GM21717 (cell line): ENCODE data around the gene SPATA20.
A peak's percentile ranks its signal among the peaks of the same experiment; 100 is the strongest.

Experiments
- ATAC-seq: cut with Tn5 transposase; IDR thresholded peaks from one replicate; pipeline ENCODE4 v1.9.1; 2021; ENCODE audit warnings: mild to moderate bottlenecking, moderate library complexity; ENCODE audit not compliant: unreplicated experiment

The SPATA20 gene

DNA sequence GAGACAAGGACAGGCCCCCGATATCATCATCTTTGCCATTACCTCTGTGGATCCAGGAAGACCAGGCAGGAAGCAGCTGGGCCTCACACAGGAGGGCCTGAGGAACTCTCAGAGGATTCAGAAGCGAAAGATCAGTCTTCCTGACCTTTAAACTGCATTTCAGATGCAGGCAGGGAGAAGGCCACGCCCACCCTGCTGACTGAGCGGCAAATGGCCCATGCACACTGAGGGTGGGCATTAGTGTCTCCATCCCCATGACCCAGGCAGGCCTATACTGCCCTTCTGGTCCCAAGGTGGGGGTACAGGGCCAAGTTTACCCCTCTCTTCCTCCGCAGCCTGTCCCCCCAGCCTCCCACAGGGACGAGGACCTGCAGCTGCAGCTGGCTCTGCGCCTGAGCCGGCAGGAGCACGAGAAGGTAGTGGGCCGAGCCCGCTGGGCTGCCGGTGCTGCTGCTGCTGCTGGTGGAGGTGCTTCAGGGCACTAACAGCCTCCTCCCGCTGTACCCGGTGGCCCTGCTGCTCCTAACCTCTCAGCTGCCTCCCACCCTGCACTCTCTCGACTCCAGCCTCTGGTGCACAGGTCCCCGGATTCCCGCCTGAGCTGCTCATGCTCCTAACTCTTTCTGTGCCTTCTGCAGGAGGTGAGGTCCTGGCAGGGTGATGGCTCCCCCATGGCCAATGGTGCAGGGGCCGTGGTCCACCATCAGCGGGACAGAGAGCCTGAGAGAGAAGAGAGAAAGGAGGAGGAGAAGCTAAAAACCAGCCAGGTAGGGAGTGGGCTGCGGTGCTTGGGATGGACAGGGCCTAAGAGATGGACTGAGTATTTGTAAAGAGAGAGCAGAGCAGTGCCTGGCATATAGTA, 8.2 kb upstream of the SPATA20 start:
- ATAC-seq = no peak

DNA sequence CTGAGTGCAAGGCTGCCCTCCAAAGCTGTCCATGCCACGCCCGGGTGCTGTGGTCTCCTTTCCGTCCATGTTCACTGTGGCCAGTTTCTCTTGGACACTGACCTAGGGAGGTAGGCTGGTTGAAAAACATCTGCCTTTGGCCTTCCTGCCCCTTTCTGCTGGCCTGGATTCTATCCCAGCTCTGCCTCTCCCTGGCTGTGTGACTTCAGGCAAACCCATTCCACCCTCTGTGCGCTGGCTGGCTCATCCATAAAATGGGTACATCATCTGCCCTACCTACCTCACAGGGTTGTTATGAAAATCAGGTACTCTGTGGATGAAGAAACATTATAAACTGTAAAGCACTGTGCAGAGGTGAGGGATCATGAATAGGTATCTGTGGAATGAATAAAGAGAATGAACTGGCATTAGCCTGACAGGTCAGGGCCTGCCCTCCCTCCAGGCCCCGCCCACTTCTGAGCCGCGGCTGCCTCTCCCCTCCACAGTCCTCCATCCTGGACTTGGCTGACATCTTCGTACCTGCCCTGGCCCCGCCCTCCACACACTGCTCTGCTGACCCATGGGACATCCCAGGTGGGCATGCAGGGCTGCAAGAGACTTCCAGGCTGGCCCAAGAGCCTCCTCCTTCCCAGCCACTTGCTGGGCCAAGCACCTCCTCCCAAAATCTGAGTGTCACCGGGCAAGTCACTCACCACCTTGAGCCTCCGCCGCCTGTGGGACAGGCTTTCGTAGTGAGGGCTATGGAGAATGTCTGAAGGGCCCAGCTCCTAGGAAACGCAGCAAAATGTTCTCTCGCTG, 7.0 kb upstream of the SPATA20 start:
- no peak for ATAC-seq

DNA sequence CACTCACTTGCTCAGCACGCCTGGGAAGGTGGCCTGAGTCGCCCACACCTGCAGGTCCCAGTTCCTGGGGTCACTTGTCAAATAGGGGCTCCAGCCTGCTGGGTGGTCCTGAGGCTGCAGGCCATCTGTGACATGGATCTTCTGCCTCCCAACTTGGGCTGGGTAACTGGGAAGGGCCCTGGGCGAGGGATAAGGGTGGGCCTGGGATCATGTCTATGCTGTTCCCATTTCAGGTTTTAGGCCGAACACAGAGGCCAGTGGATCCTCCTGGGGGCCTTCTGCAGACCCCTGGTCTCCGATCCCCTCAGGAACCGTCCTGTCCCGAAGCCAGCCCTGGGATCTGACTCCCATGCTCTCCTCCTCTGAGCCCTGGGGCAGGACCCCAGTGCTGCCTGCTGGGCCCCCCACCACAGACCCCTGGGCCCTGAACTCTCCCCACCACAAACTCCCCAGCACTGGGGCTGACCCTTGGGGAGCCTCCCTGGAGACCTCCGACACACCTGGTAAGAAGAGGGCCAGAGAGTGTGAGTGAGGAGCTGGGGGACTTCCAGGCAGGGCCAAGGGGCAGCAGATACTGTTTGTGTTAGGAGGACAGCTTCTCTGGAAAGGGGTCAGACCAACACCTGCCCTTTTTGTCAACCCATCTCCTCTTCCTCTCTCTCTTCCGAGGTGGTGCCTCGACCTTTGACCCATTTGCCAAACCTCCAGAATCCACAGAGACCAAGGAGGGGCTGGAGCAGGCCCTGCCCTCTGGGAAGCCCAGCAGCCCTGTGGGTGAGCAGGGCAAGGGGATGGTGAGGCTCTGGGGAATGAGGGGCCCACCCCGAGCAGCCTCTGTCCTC, 6.2 kb upstream of the SPATA20 start:
- no peak for ATAC-seq

DNA sequence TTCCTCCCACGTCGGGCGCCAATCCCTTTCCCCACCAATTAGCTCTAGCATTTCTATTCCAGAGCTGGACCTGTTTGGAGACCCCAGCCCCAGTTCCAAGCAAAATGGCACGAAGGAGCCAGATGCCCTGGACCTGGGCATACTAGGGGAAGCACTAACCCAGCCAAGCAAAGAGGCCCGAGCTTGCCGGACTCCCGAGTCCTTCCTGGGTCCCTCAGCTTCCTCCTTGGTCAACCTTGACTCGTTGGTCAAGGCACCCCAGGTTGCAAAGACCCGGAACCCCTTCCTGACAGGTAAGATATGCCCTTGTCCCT, 5.6 kb upstream of the SPATA20 start:
- ATAC-seq = no peak

DNA sequence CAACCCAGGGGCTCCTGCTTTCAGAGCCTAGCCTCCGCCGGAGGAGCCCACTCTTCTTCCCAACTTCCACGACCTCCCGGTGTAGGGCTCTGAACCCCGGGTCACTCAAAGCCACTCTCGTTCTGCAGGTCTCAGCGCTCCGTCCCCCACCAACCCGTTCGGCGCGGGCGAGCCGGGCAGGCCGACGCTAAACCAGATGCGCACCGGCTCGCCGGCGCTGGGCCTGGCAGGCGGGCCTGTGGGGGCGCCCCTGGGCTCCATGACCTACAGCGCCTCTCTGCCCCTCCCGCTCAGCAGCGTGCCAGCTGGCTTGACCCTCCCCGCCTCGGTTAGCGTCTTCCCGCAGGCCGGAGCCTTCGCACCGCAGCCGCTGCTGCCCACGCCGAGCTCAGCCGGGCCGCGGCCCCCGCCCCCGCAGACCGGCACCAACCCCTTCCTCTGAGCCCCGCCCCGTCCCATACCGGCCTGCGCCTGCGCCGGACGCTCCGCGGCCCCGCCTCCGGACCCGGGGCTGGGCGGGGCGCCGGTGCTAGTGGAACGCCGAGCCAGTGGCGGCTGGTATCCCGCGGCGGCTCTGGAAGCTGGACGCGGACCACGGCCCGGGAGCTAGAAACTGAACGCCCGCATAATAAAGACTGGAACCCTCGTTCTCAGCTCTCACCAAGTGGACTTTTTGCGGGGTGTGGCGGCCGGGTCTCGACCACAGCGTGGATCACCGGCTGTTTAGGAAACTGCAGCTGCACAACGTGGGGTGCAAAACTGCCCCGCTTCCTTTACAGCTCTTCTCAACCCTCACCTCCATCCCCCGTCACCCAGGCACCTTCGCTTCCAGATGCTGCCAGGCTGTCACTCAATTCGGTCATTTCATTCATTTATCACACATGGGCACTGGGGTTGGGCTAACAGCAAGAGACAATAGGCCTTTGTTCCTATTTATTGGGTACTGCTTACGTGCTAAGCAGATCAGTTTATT, 5.0 kb upstream of the SPATA20 start:
- ATAC-seq = peak; percentile 73

DNA sequence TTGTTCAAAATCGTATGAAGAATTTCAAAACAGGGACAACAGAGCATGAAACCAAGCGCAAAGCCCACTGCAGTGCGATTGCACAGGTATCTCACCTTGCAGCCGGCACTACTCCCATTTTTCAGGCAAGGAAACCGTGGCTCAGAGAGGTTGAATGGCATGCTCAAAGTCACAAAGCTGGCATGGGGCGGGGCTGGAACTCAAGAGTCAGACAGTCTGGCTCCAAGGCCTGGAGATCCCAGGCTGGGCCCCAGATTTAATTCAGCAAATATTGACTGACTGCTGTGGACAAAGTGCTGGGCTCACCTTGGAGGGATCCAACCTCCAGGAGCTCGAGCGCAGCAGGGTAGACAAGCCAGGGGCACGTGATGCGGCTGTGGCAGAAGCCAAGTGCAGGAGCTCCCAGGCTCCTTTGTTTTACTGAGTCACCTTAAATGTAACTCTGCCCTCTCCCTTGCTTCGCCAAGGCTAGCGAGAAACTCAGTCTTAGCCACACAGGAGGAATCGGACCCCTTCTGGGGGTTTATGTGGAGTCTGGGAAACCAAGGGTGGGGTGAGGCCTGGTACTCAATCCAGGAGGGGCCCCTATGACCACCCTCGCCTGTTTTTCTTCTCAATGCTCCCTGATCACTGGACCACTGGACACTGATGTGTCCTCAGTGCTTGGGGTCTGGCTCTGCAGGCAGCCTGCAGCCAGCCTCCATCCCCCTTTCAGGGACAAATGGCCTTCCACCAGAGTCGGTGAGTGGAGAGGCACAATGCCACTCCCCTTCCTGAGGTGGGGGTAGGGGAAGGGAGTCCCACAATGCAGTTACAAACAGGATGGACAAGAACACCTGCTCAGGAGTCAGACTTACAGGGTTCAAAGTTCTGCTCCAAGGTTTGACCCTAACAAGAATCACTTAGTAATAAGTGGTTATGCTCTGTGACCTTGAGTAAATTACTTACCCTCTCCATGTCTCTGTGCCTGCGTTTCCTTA, 3.9 kb upstream of the SPATA20 start:
- no peak for ATAC-seq

- ATAC-seq = no peak
Measured at GRCh38 chr17:50544516-50544915, 2.5 kb upstream of the SPATA20 start.

GRCh38 chr17:50545311-50545710, 1.7 kb upstream of the SPATA20 start:
- no peak for ATAC-seq

DNA sequence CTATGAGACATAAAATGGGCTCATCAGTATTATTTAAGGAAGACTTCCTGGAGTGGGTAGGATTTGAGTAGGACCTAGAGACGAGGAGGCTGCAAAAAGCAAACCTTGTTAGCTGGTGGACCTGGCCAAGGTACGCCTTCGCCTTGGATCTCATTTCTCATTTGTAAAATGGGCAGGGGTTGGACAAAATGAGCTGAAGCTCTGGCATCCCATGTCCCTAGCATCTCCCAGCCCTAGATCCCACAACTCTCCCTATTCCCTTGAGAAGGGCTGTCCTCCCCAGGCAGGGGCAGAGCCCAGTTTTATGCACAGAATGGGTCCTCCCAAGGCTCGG, 306 bp upstream of the SPATA20 start:
- ATAC-seq = no peak

DNA sequence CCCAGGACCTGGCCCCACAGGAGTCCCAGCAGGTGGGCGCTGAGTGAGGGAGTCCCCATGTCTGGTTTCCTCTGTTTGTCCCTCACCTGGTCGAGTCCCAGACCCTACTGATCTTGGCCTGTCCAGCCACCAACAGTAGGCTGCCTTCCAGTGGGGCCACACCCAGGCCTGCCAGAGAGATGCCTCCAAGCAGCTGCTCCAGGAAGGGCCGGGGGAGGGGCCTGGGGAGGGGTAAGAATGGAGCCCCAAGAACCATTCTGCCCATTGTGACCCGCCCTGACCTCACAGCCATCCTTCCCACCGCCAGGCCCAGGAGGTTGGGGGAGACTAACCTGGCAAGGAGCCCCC, 736 bp downstream of the SPATA20 start:
- no peak for ATAC-seq

- no peak for ATAC-seq
Measured at GRCh38 chr17:50548831-50549230, 1.9 kb downstream of the SPATA20 start.

- no peak for ATAC-seq
Measured at GRCh38 chr17:50549256-50549941, 2.4 kb downstream of the SPATA20 start.

DNA sequence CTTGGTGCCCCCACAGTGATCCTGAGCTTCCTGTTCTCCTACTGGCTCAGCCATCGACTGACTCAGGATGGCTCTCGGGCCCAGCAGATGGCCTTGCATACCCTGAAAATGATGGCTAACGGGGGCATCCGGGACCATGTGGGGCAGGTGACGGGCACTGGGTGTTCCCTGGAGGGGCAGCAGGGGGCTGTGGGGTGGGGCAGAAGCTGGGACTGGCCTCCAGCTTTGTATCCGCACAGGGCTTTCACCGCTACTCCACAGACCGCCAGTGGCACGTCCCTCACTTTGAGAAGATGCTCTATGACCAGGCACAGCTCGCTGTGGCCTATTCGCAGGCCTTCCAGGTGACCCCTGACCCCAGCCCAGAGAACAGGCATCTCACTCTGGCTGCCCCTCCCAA, 3.0 kb downstream of the SPATA20 start:
- ATAC-seq = no peak

DNA sequence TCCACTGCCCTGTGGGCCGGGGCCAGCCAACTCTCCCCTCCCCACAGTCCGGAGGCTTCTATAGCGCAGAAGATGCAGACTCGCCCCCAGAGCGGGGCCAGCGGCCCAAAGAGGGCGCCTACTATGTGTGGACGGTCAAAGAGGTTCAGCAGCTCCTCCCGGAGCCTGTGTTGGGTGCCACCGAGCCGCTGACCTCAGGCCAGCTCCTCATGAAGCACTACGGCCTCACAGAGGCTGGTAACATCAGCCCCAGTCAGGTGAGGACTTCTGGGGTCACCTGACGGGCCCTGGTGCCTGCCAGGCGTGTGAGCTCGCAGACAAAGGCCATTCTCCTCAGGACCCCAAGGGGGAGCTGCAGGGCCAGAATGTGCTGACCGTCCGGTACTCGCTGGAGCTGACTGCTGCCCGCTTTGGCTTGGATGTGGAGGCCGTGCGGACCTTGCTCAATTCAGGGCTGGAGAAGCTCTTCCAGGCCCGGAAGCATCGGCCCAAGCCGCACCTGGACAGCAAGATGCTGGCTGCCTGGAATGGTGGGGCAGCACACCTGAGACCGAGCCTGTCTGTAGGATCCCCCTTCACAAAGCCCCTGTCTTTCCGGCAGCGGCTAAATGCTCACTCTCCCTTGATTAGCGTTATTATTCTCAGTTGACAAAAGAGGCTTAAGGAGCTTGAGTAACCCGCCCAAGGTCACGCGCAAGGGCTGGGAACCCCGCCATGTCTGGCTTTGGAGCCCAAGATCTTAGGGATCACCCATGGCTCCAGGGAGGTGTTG, 3.9 kb downstream of the SPATA20 start:
- ATAC-seq = no peak

DNA sequence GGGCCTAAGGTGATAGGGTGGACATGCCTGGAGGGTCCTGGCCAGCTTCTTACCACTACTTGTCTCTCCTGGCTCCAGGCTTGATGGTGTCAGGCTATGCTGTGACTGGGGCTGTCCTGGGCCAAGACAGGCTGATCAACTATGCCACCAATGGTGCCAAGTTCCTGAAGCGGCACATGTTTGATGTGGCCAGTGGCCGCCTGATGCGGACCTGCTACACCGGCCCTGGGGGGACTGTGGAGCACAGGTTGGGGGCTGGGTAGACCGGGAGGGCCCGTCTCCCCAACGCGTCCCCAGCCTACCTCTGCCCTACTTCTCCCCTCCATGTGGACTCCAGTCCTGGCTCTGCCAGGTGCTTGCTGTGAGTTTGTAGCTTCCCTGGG, 4.5 kb downstream of the SPATA20 start:
- no peak for ATAC-seq

- no peak for ATAC-seq
Measured at GRCh38 chr17:50551884-50552283, 4.9 kb downstream of the SPATA20 start.

GRCh38 chr17:50554201-50554600, 7.2 kb downstream of the SPATA20 start:
- ATAC-seq = no peak

DNA sequence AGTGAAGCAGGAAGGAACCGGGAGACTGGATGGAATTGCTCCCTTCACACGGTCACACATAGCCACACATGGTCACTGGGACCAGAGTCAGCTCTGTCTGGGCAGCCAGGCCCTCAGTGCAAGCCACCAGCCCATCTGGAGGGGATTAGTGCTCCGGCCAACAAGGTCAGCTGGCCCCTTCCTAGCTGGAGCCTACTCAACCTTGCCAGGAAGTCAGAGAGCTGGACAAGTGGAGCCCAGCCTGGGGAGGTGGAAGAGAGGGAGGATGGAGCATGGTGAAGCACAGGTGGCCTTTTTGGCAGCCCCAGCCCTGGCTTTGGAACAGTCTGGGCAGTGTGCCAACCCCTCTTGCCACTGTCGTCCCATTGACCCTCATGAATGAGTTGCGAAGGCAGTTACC, 9.8 kb downstream of the SPATA20 start:
- no peak for ATAC-seq
